ENCODE measurements around the gene ZNF575. TPM values are rescaled to one million over a fixed set of nuclear protein-coding genes. Genes with fewer than 3 reads are reported as not detected.

ZNF575 gene, protein sequence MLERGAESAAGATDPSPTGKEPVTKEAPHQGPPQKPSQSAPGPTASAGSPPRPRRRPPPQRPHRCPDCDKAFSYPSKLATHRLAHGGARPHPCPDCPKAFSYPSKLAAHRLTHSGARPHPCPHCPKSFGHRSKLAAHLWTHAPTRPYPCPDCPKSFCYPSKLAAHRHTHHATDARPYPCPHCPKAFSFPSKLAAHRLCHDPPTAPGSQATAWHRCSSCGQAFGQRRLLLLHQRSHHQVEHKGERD
- 0.26 and 0.36 TPM in 2 replicates for total RNA-seq

DNA sequence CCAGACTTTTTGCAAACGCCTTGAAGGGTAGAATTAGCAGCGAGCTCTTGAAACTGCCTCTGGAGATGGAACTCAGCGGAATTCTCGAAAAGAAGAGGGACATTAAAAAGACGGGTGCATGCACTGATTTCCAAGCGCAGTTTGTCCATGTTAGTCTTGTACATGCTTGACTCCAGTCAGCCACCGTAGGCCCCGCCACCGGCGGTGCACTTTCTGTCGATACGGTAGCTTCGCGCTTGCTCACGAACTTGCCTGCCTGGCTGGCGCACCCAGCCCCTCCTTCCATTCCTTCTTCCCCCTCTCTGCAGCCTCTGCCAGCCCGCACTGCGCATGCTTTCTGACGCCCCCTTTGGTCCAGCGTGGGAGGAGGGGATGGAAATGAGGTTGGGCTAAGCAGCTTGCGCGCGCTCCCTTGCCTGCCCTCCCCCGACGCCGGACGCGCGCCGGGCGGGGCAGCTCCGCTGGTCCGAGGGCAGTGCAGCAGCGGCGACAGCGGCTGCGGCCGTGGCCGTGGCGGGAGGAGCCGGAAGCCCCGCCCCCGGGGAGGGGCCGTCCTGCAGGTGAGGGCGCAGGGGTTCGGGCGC lies at the start of gene ZNF575:
Gene ZNF575 (plus strand): TSS at position 227 of the 584 bp plus-strand sequence. CDS start 1,235 bp downstream, outside the sequence.

DNA sequence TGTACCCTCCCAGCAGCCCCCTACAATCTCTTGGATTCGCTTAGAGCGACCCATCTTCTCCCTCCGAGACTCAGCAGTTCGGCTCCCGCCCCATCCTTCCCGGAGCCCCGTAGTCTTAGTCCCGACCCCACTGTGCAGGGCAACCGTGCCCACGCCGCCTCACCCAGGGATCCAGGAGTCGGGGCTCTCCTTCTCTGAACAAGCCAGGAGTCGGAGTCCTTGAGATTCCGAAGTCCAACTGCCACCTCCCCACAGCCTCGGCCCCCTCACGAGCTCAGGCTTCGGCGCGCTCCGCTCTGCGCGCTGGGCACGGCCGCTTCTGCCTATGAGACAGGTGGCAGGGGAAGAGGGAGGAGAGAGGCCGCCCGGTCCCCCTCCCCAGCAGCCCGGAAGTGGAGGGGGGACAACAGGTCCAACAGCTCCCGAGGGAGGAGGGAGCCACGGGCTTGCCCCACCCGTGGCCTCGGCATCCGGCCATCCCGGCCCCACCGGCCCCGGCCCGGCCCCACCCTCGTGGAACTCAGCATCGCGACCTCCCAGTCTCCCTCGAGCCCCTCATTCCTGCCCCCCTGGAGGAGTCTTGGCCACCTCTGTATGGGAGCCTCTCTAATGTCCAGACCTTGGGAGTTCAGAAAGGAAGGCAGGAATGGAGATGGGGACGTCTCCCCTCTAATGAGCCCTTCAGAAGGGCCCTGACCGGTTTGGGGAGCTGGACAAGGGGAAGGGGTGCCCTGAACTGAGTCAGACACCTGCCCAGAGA lies 28.4 kb upstream of the ZNF575 start, which contains the start of gene PHLDB3:
Gene PHLDB3 (minus strand): TSS at position 321 of the 760 bp plus-strand sequence. CDS start 628 bp downstream, outside the sequence.

DNA sequence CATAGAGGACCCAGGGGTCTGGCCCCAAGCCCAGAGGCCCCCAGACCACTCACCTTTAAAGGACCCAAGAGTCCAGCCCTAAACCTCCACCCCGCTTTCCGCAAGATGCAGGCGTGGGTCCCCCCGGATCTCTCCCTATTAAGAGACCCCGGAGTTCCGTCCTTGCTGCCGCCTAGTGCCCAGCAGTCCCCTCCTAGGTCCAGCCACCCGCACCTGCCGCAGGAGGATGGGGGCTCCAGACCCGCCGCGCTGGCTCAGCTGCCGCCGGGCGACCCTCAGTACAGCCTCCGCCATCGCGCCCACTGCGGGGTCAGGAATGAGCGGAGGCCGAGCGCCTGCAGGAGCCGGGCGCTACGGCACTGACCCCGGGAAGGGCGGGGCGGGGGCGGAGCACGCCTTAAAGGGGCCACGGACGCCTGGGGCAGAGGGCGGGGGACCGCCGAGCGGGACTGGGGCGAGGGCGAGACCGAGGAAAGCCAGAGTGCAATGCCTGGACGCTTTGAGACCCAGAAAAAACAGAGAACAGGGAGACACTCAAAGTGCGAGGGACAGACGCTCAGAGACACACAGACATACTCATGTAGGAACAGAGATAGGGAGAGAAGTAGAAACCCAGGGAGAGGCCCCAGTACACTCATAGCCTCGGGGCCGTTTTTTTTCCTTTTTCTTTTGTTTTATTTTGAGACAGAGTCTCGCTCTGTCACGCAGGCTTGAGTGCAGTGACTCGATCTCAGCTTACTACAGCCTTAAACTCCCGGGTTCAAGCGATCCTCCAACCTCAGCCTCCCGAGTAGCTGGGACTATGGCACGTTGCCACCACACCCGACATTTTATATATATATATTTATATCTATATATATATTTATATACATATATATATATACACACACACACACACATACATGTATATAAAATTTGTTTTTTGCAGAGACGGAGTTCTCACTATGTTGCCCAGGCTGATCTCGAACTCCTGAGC lies 5.8 kb upstream of the ZNF575 start, which contains the start of gene ETHE1:
Gene ETHE1 (minus strand): TSS at position 318 of the 976 bp plus-strand sequence. CDS start 24 bp downstream, at position 294.

DNA sequence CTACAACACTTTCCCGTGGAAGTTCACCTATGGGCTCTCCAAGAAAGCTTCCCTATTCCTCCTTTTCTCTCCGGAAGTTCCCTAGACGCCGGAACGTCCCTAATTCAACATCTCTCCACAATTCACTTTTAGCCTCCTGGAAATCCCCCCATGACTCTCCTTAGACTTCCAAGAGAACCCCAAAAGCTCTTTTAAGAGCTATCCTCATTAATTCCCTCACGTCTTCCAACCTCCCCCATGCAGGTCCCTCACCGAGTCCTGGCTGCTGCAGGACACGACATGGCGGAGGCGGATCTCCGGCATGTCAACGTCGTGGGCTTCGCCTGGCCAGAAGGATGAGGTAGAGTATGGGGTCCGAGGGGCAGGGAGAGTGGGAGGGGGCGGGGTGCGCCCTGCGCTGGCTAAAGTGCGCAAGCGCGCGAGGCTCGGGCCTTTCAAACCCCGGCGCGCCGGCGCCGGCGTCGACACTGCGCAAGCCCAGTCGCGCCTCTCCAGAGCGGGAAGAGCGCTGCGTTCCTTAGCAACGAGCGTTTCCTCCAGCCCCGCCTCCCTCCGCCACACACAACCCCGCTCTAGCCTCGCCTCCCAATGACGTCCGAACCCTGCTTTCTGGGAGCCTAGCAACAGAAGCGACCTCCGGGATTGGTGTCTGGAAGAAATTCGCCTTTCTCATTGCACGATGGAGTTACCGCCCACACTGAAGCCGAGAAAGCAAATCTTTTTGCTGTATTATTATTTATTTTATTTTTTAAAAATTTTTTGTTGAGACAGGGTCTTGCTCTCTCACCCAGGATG lies 42.4 kb downstream of the ZNF575 start, which contains the start of the genes PINLYP and XRCC1:
Gene PINLYP (plus strand): TSS at position 646 of the 795 bp plus-strand sequence. CDS start 1,391 bp downstream, outside the sequence.
Gene XRCC1 (minus strand): TSS at position 372 of the 795 bp plus-strand sequence. CDS start 69 bp downstream, at position 303.

Other genes starting within 250 kb of the ZNF575 start
- 0.76 TPM in 1 of 2 replicates, not detected in the other for gene CD177, start 179.5 kb upstream of the ZNF575 start, total RNA-seq
- not detected in 2 replicates for gene TEX101, start 118.3 kb upstream of the ZNF575 start, total RNA-seq
- gene LYPD3, start 67.6 kb upstream of the ZNF575 start, total RNA-seq = not detected in 2 replicates
- gene PHLDB3, start 28.4 kb upstream of the ZNF575 start, total RNA-seq = 12.1 and 17.5 TPM in 2 replicates
- gene ETHE1, start 6.0 kb upstream of the ZNF575 start, total RNA-seq = 55.6 and 78.9 TPM in 2 replicates
- gene XRCC1, start 42.3 kb downstream of the ZNF575 start, total RNA-seq = 10.9 and 15.0 TPM in 2 replicates
- 0.76 and 1.3 TPM in 2 replicates for gene PINLYP, start 42.6 kb downstream of the ZNF575 start, total RNA-seq
- gene IRGQ, start 62.9 kb downstream of the ZNF575 start, total RNA-seq = 20.1 and 29.3 TPM in 2 replicates
- gene ZNF576, start 63.4 kb downstream of the ZNF575 start, total RNA-seq = 9.7 and 11.1 TPM in 2 replicates
- gene SRRM5, start 78.9 kb downstream of the ZNF575 start, total RNA-seq = 0.03 TPM in 1 of 2 replicates, not detected in the other
- 28.0 and 29.2 TPM in 2 replicates for gene ZNF428, start 86.4 kb downstream of the ZNF575 start, total RNA-seq
- gene CADM4, start 106.7 kb downstream of the ZNF575 start, total RNA-seq = 4.3 and 5.6 TPM in 2 replicates
- gene PLAUR, start 137.0 kb downstream of the ZNF575 start, total RNA-seq = 87.8 and 131 TPM in 2 replicates
- gene IRGC, start 182.9 kb downstream of the ZNF575 start, total RNA-seq = not detected in 2 replicates
- 11.3 and 23.8 TPM in 2 replicates for gene SMG9, start 221.8 kb downstream of the ZNF575 start, total RNA-seq
- gene KCNN4, start 247.8 kb downstream of the ZNF575 start, total RNA-seq = 3.3 and 11.3 TPM in 2 replicates